ENCODE data around the gene SMC2. TPM values are rescaled to one million over a fixed set of nuclear protein-coding genes. Genes with fewer than 3 reads are reported as not detected.

SMC2 gene
- total and polyA plus RNA-seq, 2 of the 13 experiments (the other 11 are each of a cell fraction or from before 2014, with no cell fraction given), result 5.6 to 36.7 TPM

GRCh38 chr9:104091708-104092107 lies 2.4 kb upstream of the SMC2 start:
- TF ChIP-seq ZNF772 (CRISPR knock-in tag; IDR thresholded peaks at IDR 0.05), result no peak
- no peak for TF ChIP-seq CENPT (CRISPR knock-in tag; IDR thresholded peaks at IDR 0.05; ENCODE audit: low read depth)
- TF ChIP-seq ZBTB14 (CRISPR knock-in tag; IDR thresholded peaks at IDR 0.05), result no peak
- TF ChIP-seq PAXIP1 (CRISPR knock-in tag; conservative IDR thresholded peaks at IDR 0.05), result no peak
- TF ChIP-seq CEBPG (CRISPR knock-in tag; IDR thresholded peaks at IDR 0.05), result peak; percentile 38; the same call in 1 of the 2 replicates
- TF ChIP-seq ZNF615 (CRISPR knock-in tag; IDR thresholded peaks at IDR 0.05; ENCODE audit: borderline replicate concordance), result no peak
- no peak for TF ChIP-seq GTF3A (CRISPR knock-in tag; conservative IDR thresholded peaks at IDR 0.05)
- TF ChIP-seq TEF (CRISPR knock-in tag; IDR thresholded peaks at IDR 0.05), result no peak
- TF ChIP-seq CEBPB (IDR thresholded peaks at IDR 0.05; ENCODE audit: borderline replicate concordance, low read depth, low read length), result peak; percentile 47; the same call in 1 of the 2 replicates
- no peak for TF ChIP-seq KDM3A (CRISPR knock-in tag; IDR thresholded peaks at IDR 0.05; ENCODE audit: low read depth)
- no peak for TF ChIP-seq ZFY (CRISPR knock-in tag; IDR thresholded peaks at IDR 0.05)
- TF ChIP-seq BRCA1 (CRISPR knock-in tag; IDR thresholded peaks at IDR 0.05), result no peak
- no peak for TF ChIP-seq ZNF556 (CRISPR knock-in tag; IDR thresholded peaks at IDR 0.05; ENCODE audit: borderline replicate concordance)
- no peak for TF ChIP-seq ZNF44 (CRISPR knock-in tag; IDR thresholded peaks at IDR 0.05)
- TF ChIP-seq U2AF1 (optimal IDR thresholded peaks at IDR 0.05; ENCODE audit: low read depth, low read length), result no peak
- TF ChIP-seq ZFP41 (CRISPR knock-in tag; IDR thresholded peaks at IDR 0.05; ENCODE audit: borderline replicate concordance), result no peak
- H3K27ac ChIP-seq (ENCODE audit: extremely low read length, insufficient read depth, low read length), result no peak overlapping the region
- CTCF ChIA-PET (ENCODE audit: low intra/inter-chr PET ratio, low total read pairs), result no interaction called here
- H3K4me2 ChIP-seq (ENCODE audit: low read depth, low read length), result no peak overlapping the region
- no peak overlapping the region for H3K9ac ChIP-seq (ENCODE audit: insufficient read depth, low read depth, low read length)
- no peaks in the 10 kb centered on the region for H3K27me3 ChIP-seq (ENCODE audit: control insufficient read depth in 1 of 2, insufficient read depth in 2 of 2, low read length in 2 of 2)
- no peak for ATAC-seq
- no peaks in the 10 kb centered on the region for H3K9me3 ChIP-seq (ENCODE audit: low read length)
- no peak for FAIRE-seq
- in situ Hi-C loops (cut with HindIII; ENCODE audit: extremely low pct_ligation_motif_present, low pct_unique_long_range_greater_than_20kb) (no loop called here), intact Hi-C loops (cut with micrococcal nuclease; ENCODE audit: unreplicated experiment) (loop anchor here (5.0 to 10.0 kb wide), 3 partner anchors 157 to 694 kb away; partner anchors contain the start of gene NIPSNAP3A)
- H3K79me2 ChIP-seq (ENCODE audit: insufficient read depth, low read length), result peaks cover 9% of the 10 kb centered on the region
- no peaks in the 10 kb centered on the region for H3K36me3 ChIP-seq (replicated peaks in 1 of 2; ENCODE audit: control insufficient read depth in 1 of 2, insufficient read depth in 2 of 2, low read length in 2 of 2)
- 49% methylated on average over 4 of the region's 4 CpGs for WGBS (ENCODE audit: low lambda C conversion rate)
- no peak overlapping the region for H3K4me3 ChIP-seq (replicated peaks in 1 of 3; ENCODE audit: insufficient read depth in 1 of 3, low read depth in 2 of 3, low read length in 3 of 3)
- POLR2A ChIA-PET, result no interaction called here
- DNase-seq (ENCODE audit: low spot score), result peak; percentile 32
- H4K20me1 ChIP-seq (ENCODE audit: insufficient read depth, low read length), result no peaks in the 10 kb centered on the region
- no TSS peak for BruUV-seq (replicated peaks)
- H3K4me1 ChIP-seq (ENCODE audit: insufficient read depth, low read length), result peaks cover 31% of the 10 kb centered on the region
- no peak overlapping the region for H2AFZ ChIP-seq (ENCODE audit: low read length)

Measured in HepG2 (cell line).